NCI-H1930 (cell line): Measurements from ENCODE around the gene RNASEH2A.

Source experiments
- DNase-seq, 2 experiments: peaks; one replicate each; lab custom pipeline; 2025; lab: John Stamatoyannopoulos, UW

The RNASEH2A gene

GRCh38 chr19:12806242-12807081 lies at the start of gene RNASEH2A:
TSS of gene RNASEH2A (plus strand) at chr19:12806584. CDS start at chr19:12806674, 90 bp downstream.
- DNase-seq = peak; percentile 80 to 87

- DNase-seq = peak; percentile 34 to 72
Observed at GRCh38 chr19:12757544-12758274, 48.7 kb upstream of the RNASEH2A start.

GRCh38 chr19:12759686-12760085 lies 46.7 kb upstream of the RNASEH2A start:
- DNase-seq = no peak

GRCh38 chr19:12763100-12763499 lies 43.3 kb upstream of the RNASEH2A start:
- no peak for DNase-seq

- no peak for DNase-seq
Observed at GRCh38 chr19:12764698-12765097, 41.7 kb upstream of the RNASEH2A start.

GRCh38 chr19:12766051-12766521 lies 40.3 kb upstream of the RNASEH2A start:
- DNase-seq = peak; percentile 51 to 77

GRCh38 chr19:12767150-12767549 lies 39.2 kb upstream of the RNASEH2A start:
- no peak for DNase-seq

GRCh38 chr19:12767666-12768065 lies 38.7 kb upstream of the RNASEH2A start:
- no peak for DNase-seq

- DNase-seq = peak; percentile 73 to 84
Observed at GRCh38 chr19:12769689-12770088, 36.7 kb upstream of the RNASEH2A start.

- DNase-seq = no peak
Observed at GRCh38 chr19:12770922-12771321, 35.5 kb upstream of the RNASEH2A start.

GRCh38 chr19:12772323-12772722 lies 34.1 kb upstream of the RNASEH2A start:
- DNase-seq = no peak

- no peak for DNase-seq
Observed at GRCh38 chr19:12773571-12773970, 32.8 kb upstream of the RNASEH2A start.

- DNase-seq = peak; percentile 15 to 32
Observed at GRCh38 chr19:12774588-12775555, 31.5 kb upstream of the RNASEH2A start, which contains the start of gene HOOK2. TSS of gene HOOK2 (minus strand) at chr19:12775552. CDS start at chr19:12775449, 103 bp downstream.

- DNase-seq = peak; percentile 56 to 75
Observed at GRCh38 chr19:12777217-12778016, 29.0 kb upstream of the RNASEH2A start.

GRCh38 chr19:12778017-12778904 lies 28.1 kb upstream of the RNASEH2A start:
- DNase-seq = peak; percentile 34 to 52

- DNase-seq = no peak
Observed at GRCh38 chr19:12778905-12779161, 27.6 kb upstream of the RNASEH2A start.

- DNase-seq = no peak
Observed at GRCh38 chr19:12779162-12779993, 27.0 kb upstream of the RNASEH2A start.

- DNase-seq = no peak
Observed at GRCh38 chr19:12782174-12782423, 24.3 kb upstream of the RNASEH2A start.
